ENCODE measurements around the gene CELSR1. TPM values are rescaled to one million over a fixed set of nuclear protein-coding genes. Genes with fewer than 3 reads are reported as not detected.
A peak's percentile ranks its signal among the peaks of the same experiment; 100 is the strongest.

Gene CELSR1
- total and polyA plus RNA-seq, 7 experiments from 2014 or later, result 0.36 to 4.7 (median 0.97) TPM

- peak in 1 of 9 donors; percentile 7 for DNase-seq
- Histone ChIP-seq H3K36me3 (ENCODE audit: control insufficient read depth in 2 of 3, insufficient read depth in 3 of 3, low read length in 3 of 3) (no peaks in the 10 kb centered on the region), H3K27ac (ENCODE audit: low read depth, low read length) (no peak overlapping the region), H3K4me3 (ENCODE audit: low read length) (no peak overlapping the region), H3K27me3 (ENCODE audit: control insufficient read depth in 2 of 2, insufficient read depth in 2 of 2, low read length in 2 of 2) (no peaks in the 10 kb centered on the region), H3K4me1 (ENCODE audit: control insufficient read depth in 2 of 2, insufficient read depth in 2 of 2, low read length in 2 of 2) (peaks cover 0 to 7% of the 10 kb centered on the region in 2 donors), H3K9me3 (ENCODE audit: control insufficient read depth in 2 of 3, low read length in 3 of 3) (no peaks in the 10 kb centered on the region)
- ChIA-PET CTCF (no interaction called here), POLR2A (no interaction called here)
- ATAC-seq, result peak; percentile 24
- H3K4me3 Mint-ChIP-seq, result peak overlapping the region in 5 of 10 donors; percentile 2 to 48 (median 7)
- peaks cover 0 to 3% (median 0%) of the 10 kb centered on the region in 5 donors for H3K36me3 Mint-ChIP-seq
- intact Hi-C loops (cut with micrococcal nuclease), result no loop called here
- peak overlapping the region in 1 of 9 donors; percentile 7 for H3K27ac Mint-ChIP-seq
- peaks cover 0 to 7% (median 6%) of the 10 kb centered on the region in 7 donors for H3K4me1 Mint-ChIP-seq
- H3K9me3 Mint-ChIP-seq, result no peaks in the 10 kb centered on the region
- peaks cover 0 to 2% (median 0%) of the 10 kb centered on the region in 5 donors for H3K27me3 Mint-ChIP-seq
Measured at GRCh38 chr22:46393873-46394272, 143.5 kb downstream of the CELSR1 start.

- H3K4me3 Mint-ChIP-seq, result no peak overlapping the region
- Histone ChIP-seq H3K4me3 (ENCODE audit: low read length) (no peak overlapping the region), H3K36me3 (ENCODE audit: control insufficient read depth in 2 of 3, insufficient read depth in 3 of 3, low read length in 3 of 3) (no peaks in the 10 kb centered on the region), H3K4me1 (ENCODE audit: control insufficient read depth in 2 of 2, insufficient read depth in 2 of 2, low read length in 2 of 2) (peaks cover 0 to 7% of the 10 kb centered on the region in 2 donors), H3K27ac (ENCODE audit: low read depth, low read length) (no peak overlapping the region), H3K27me3 (ENCODE audit: control insufficient read depth in 2 of 2, insufficient read depth in 2 of 2, low read length in 2 of 2) (no peaks in the 10 kb centered on the region), H3K9me3 (ENCODE audit: control insufficient read depth in 2 of 3, low read length in 3 of 3) (no peaks in the 10 kb centered on the region)
- ATAC-seq (no peak), DNase-seq (no peak)
- ChIA-PET POLR2A (no interaction called here), CTCF (no interaction called here)
- H3K27ac Mint-ChIP-seq, result no peak overlapping the region
- intact Hi-C loops (cut with micrococcal nuclease), result no loop called here
- H3K36me3 Mint-ChIP-seq, result peaks cover 0 to 3% (median 0%) of the 10 kb centered on the region in 5 donors
- peaks cover 0 to 7% (median 6%) of the 10 kb centered on the region in 7 donors for H3K4me1 Mint-ChIP-seq
- H3K27me3 Mint-ChIP-seq, result peaks cover 0 to 2% (median 0%) of the 10 kb centered on the region in 5 donors
- no peaks in the 10 kb centered on the region for H3K9me3 Mint-ChIP-seq
Measured at GRCh38 chr22:46392137-46392844, 145.1 kb downstream of the CELSR1 start.

DNA sequence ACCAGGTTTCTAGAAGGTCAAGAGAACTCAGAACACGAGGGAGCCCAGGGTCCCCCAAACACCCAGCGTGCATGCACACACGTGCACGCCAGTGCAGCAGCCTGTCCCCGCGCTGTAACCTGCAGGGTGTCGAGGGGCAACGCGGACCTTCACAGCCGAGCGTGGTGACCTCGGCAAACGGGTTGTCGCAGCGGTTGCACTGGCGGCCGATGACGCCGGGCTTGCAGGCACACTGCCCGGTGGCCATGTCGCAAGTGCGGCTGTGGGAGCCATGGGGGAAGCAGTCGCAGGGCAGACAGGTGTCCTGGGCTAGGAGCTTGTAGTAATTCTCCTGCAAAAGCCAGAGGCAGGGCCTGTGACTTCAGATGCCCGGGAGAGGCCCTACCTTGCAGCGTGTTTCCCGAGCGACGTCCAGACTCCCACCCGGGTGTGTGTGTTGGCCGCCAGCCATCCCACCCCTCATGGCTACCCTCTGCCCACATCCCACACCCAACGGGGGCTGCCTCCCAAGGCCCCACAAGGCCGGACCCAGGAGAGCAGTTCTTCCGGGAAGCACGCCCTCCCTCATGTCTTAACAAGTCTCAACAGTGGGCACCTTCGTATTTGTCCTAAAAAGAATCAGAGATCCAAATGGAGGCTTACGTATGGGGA, 145.8 kb downstream of the CELSR1 start:
- Mint-ChIP-seq H3K27me3 (peaks cover 0 to 2% (median 0%) of the 10 kb centered on the region in 5 donors), H3K27ac (no peak overlapping the region), H3K36me3 (peaks cover 0 to 3% (median 0%) of the 10 kb centered on the region in 5 donors), H3K4me1 (peaks cover 0 to 7% (median 6%) of the 10 kb centered on the region in 7 donors), H3K9me3 (no peaks in the 10 kb centered on the region), H3K4me3 (no peak overlapping the region)
- ATAC-seq (no peak), DNase-seq (no peak)
- CTCF ChIA-PET, result no interaction called here
- H3K4me1 ChIP-seq (ENCODE audit: control insufficient read depth in 2 of 2, insufficient read depth in 2 of 2, low read length in 2 of 2), result peaks cover 0 to 7% of the 10 kb centered on the region in 2 donors
- POLR2A ChIA-PET, result no interaction called here
- no peaks in the 10 kb centered on the region for H3K27me3 ChIP-seq (ENCODE audit: control insufficient read depth in 2 of 2, insufficient read depth in 2 of 2, low read length in 2 of 2)
- no peak overlapping the region for H3K27ac ChIP-seq (ENCODE audit: low read depth, low read length)
- H3K4me3 ChIP-seq (ENCODE audit: low read length), result no peak overlapping the region
- intact Hi-C loops (cut with micrococcal nuclease), result no loop called here
- no peaks in the 10 kb centered on the region for H3K36me3 ChIP-seq (ENCODE audit: control insufficient read depth in 2 of 3, insufficient read depth in 3 of 3, low read length in 3 of 3)
- no peaks in the 10 kb centered on the region for H3K9me3 ChIP-seq (ENCODE audit: control insufficient read depth in 2 of 3, low read length in 3 of 3)

DNA sequence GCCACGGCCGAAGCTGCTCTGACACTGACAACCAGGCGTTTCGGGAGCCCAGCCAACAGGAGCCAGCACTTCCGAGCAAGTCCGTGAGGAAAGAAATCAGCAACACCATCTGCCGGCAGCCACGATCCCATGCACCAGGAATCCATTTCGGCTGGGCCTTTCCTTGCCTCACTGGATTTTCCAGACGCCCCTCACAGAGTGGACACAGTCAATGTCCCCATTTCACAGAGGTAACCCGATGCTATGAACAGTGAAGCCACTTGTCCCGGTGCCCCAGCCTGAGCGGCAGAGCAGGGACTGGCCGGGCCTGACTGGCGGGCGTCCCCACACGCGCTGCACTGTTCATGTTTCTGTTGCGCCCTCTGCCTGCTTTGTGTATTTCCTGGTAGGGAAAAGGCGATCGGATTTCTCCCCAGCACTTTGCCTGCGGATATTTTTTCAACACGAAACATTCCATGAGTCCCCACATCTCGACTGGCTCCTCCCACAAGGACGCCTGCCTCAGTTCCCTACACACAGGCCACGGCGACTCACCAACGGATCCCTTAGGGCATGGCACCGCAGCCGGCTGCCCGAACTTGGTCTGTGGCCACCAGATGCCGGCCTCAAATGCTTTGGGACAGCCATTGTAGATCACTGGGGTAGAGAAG, 146.6 kb downstream of the CELSR1 start:
- no peak for ATAC-seq
- H3K4me1 Mint-ChIP-seq, result peaks cover 0 to 7% (median 6%) of the 10 kb centered on the region in 7 donors
- CTCF ChIA-PET, result no interaction called here
- Histone ChIP-seq H3K9me3 (ENCODE audit: control insufficient read depth in 2 of 3, low read length in 3 of 3) (no peaks in the 10 kb centered on the region), H3K36me3 (ENCODE audit: control insufficient read depth in 2 of 3, insufficient read depth in 3 of 3, low read length in 3 of 3) (no peaks in the 10 kb centered on the region), H3K27ac (ENCODE audit: low read depth, low read length) (no peak overlapping the region), H3K4me3 (ENCODE audit: low read length) (no peak overlapping the region), H3K27me3 (ENCODE audit: control insufficient read depth in 2 of 2, insufficient read depth in 2 of 2, low read length in 2 of 2) (no peaks in the 10 kb centered on the region), H3K4me1 (ENCODE audit: control insufficient read depth in 2 of 2, insufficient read depth in 2 of 2, low read length in 2 of 2) (peaks cover 0 to 7% of the 10 kb centered on the region in 2 donors)
- peak overlapping the region in 2 of 10 donors; percentile 33 to 56 for H3K4me3 Mint-ChIP-seq
- H3K36me3 Mint-ChIP-seq, result peaks cover 0 to 3% (median 0%) of the 10 kb centered on the region in 5 donors
- POLR2A ChIA-PET, result no interaction called here
- no peak overlapping the region for H3K27ac Mint-ChIP-seq
- H3K9me3 Mint-ChIP-seq, result no peaks in the 10 kb centered on the region
- intact Hi-C loops (cut with micrococcal nuclease), result no loop called here
- DNase-seq, result no peak
- peaks cover 0 to 2% (median 0%) of the 10 kb centered on the region in 5 donors for H3K27me3 Mint-ChIP-seq

DNA sequence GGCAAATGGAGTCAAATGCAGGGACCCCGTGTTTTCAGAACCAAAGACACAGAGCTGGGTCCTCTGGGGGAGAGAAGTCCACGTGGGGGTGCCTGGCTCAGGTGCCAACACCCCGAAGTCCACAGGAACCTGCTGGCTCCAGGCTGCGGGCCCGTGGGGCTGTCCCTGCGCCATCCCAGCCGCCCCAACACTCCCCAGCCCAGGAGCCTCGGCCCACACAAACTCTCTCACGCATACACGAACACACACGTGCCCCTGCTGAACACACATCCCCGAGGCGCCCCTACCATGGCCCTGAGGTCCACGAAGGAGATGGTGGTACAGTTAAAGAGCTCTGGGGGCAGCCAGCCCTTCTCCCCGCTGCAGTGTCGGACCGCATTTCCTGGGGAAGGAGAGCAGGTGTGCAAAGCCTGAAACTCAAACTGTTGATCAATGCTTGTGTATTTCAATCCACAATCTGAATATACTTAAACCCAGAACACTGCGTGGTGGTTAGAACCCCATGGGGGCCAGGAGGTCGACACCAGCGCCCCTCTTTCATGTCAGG, 147.2 kb downstream of the CELSR1 start:
- ChIA-PET CTCF (no interaction called here), POLR2A (no interaction called here)
- Histone ChIP-seq H3K9me3 (ENCODE audit: control insufficient read depth in 2 of 3, low read length in 3 of 3) (no peaks in the 10 kb centered on the region), H3K27me3 (ENCODE audit: control insufficient read depth in 2 of 2, insufficient read depth in 2 of 2, low read length in 2 of 2) (no peaks in the 10 kb centered on the region), H3K4me3 (ENCODE audit: low read length) (no peak overlapping the region), H3K4me1 (ENCODE audit: control insufficient read depth in 2 of 2, insufficient read depth in 2 of 2, low read length in 2 of 2) (peaks cover 0 to 7% of the 10 kb centered on the region in 2 donors), H3K36me3 (ENCODE audit: control insufficient read depth in 2 of 3, insufficient read depth in 3 of 3, low read length in 3 of 3) (no peaks in the 10 kb centered on the region), H3K27ac (ENCODE audit: low read depth, low read length) (no peak overlapping the region)
- Mint-ChIP-seq H3K4me3 (peak overlapping the region in 2 of 10 donors; percentile 33 to 56), H3K4me1 (peaks cover 0 to 7% (median 6%) of the 10 kb centered on the region in 7 donors), H3K9me3 (no peaks in the 10 kb centered on the region), H3K36me3 (peaks cover 0 to 3% (median 0%) of the 10 kb centered on the region in 5 donors), H3K27ac (no peak overlapping the region), H3K27me3 (peaks cover 0 to 2% (median 0%) of the 10 kb centered on the region in 5 donors)
- intact Hi-C loops (cut with micrococcal nuclease), result no loop called here
- DNase-seq, result no peak
- ATAC-seq, result no peak

DNA sequence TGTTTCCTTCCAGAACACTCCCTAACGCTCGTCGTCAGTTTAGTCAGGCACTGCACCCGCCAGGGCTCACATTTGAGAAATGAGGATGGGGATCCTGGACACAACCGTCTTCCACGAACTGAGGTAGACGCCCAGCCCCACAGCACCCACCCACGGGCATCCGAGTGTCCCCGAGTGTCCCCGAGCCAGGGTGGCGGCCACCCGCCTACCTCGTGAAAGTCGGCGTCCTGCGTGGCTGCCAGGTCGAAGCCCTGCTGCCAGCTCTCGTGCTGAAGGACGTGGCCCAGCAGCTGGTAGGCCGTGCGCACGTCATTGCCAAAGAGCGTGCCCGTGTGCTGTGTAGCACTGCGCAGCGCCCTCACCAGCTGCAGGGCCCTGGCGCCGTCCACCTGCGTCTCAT, 148.3 kb downstream of the CELSR1 start:
- Mint-ChIP-seq H3K27me3 (peaks cover 0 to 2% (median 0%) of the 10 kb centered on the region in 5 donors), H3K4me1 (peaks cover 0 to 6% (median 5%) of the 10 kb centered on the region in 7 donors), H3K36me3 (peaks cover 0 to 3% (median 0%) of the 10 kb centered on the region in 5 donors), H3K9me3 (no peaks in the 10 kb centered on the region), H3K27ac (no peak overlapping the region), H3K4me3 (no peak overlapping the region)
- DNase-seq (no peak), ATAC-seq (no peak)
- H3K36me3 ChIP-seq (ENCODE audit: control insufficient read depth in 2 of 3, insufficient read depth in 3 of 3, low read length in 3 of 3), result no peaks in the 10 kb centered on the region
- no peaks in the 10 kb centered on the region for H3K27me3 ChIP-seq (ENCODE audit: control insufficient read depth in 2 of 2, insufficient read depth in 2 of 2, low read length in 2 of 2)
- H3K4me1 ChIP-seq (ENCODE audit: control insufficient read depth in 2 of 2, insufficient read depth in 2 of 2, low read length in 2 of 2), result peaks cover 0 to 5% of the 10 kb centered on the region in 2 donors
- intact Hi-C loops (cut with micrococcal nuclease), result no loop called here
- no peaks in the 10 kb centered on the region for H3K9me3 ChIP-seq (ENCODE audit: control insufficient read depth in 2 of 3, low read length in 3 of 3)
- H3K4me3 ChIP-seq (ENCODE audit: low read length), result no peak overlapping the region
- POLR2A ChIA-PET, result no interaction called here
- CTCF ChIA-PET, result no interaction called here
- no peak overlapping the region for H3K27ac ChIP-seq (ENCODE audit: low read depth, low read length)

All from naive thymus-derived CD4-positive, alpha-beta T cell (primary cell).